Lower lobe of right lung (tissue), 2 donors: ENCODE measurements around the gene EFHC1. TPM values are rescaled to one million over a fixed set of nuclear protein-coding genes. Genes with fewer than 3 reads are reported as not detected.
A peak's percentile ranks its signal among the peaks of the same experiment; 100 is the strongest.

Source experiments
- ATAC-seq, 2 donors: fragments of 200-7000 bp; cut with Tn5 transposase; one replicate each; pipeline ENCODE4 v1.9.1; 2020 to 2022; ENCODE audit warnings: mild to moderate bottlenecking in 2 of 2, moderate library complexity in 2 of 2
- DNase-seq: peaks from one replicate; pipeline ENCODE4 v3.0.0-alpha.2; 2020
- H3K27ac ChIP-seq: fragments of 200-600 bp; one replicate; pipeline ENCODE4 v1.8.0; 2022
- H3K27me3 ChIP-seq: fragments of 200-600 bp; one replicate; pipeline ENCODE4 v1.8.0; 2022; ENCODE audit warnings: low read depth
- H3K36me3 ChIP-seq: fragments of 200-600 bp; one replicate; pipeline ENCODE4 v1.8.0; 2022; ENCODE audit warnings: mild to moderate bottlenecking
- H3K4me1 ChIP-seq: fragments of 200-600 bp; one replicate; pipeline ENCODE4 v1.8.0; 2022
- H3K4me3 ChIP-seq: fragments of 200-600 bp; one replicate; pipeline ENCODE4 v1.8.0; 2022; ENCODE audit warnings: mild to moderate bottlenecking
- H3K9me3 ChIP-seq: fragments of 200-600 bp; one replicate; pipeline ENCODE4 v1.8.0; 2022
- intact Hi-C: fragments of 100-400 bp; cut with DNase I; formaldehyde crosslinking; loops from one replicate; pipeline ENCODE4 v1.11.0; 2022
- total RNA-seq: library from RNA; stranded (reverse); fragmentation: NEBNext Ultra II Directional; extraction: Animal tissue kit (Norgen Biotek cat#: 25700); gene quantifications from one replicate; pipeline ENCODE4 v1.2.1, GENCODE V29; 2021
- TF ChIP-seq, protein P1 (sequence below): fragments of 200-600 bp; IDR thresholded peaks from one replicate; pipeline ENCODE4 v1.8.0; 2022; ENCODE audit warnings: antibody characterized with exemption, mild to moderate bottlenecking
- donor health status: DM: no; HTN: yes; CAD: no; lungs with severe emphysema.

The EFHC1 gene
- total RNA-seq, 1 donor from 2014 or later: 42.2 TPM

DNA sequence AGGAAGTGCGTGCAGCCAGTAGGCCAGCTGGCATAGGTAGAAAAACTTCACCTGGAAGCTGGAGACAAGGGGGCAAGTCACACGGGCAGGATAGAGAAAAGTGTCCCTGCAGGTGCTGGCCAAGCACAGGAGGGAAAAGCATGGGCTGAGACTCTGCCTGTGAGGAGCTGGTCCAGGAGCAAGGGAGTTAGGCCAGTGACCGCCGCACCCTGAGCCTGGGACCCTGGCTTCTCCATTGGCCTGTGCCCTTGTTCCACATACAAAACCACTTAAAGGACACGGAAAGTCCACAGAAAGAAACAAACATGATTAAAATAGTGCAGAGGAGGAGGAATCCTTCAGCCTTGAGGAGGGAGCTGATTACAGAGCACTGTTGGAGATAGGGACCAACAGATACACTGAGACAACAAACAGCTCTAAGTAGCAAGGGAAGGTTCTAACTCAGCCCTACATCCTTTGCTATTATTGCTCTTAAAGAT lies 88.2 kb downstream of the EFHC1 start:
- no peak overlapping the region for H3K27ac ChIP-seq
- DNase-seq (no peak), ATAC-seq (no peak)
- TF ChIP-seq, protein P1, sequence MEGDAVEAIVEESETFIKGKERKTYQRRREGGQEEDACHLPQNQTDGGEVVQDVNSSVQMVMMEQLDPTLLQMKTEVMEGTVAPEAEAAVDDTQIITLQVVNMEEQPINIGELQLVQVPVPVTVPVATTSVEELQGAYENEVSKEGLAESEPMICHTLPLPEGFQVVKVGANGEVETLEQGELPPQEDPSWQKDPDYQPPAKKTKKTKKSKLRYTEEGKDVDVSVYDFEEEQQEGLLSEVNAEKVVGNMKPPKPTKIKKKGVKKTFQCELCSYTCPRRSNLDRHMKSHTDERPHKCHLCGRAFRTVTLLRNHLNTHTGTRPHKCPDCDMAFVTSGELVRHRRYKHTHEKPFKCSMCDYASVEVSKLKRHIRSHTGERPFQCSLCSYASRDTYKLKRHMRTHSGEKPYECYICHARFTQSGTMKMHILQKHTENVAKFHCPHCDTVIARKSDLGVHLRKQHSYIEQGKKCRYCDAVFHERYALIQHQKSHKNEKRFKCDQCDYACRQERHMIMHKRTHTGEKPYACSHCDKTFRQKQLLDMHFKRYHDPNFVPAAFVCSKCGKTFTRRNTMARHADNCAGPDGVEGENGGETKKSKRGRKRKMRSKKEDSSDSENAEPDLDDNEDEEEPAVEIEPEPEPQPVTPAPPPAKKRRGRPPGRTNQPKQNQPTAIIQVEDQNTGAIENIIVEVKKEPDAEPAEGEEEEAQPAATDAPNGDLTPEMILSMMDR: no peak
- H3K9me3 ChIP-seq: no peaks in the 10 kb centered on the region
- peaks cover 49% of the 10 kb centered on the region for H3K4me1 ChIP-seq
- no peak overlapping the region for H3K4me3 ChIP-seq
- H3K27me3 ChIP-seq: no peaks in the 10 kb centered on the region
- H3K36me3 ChIP-seq: peaks cover 49% of the 10 kb centered on the region
- intact Hi-C loops: no loop called here

DNA sequence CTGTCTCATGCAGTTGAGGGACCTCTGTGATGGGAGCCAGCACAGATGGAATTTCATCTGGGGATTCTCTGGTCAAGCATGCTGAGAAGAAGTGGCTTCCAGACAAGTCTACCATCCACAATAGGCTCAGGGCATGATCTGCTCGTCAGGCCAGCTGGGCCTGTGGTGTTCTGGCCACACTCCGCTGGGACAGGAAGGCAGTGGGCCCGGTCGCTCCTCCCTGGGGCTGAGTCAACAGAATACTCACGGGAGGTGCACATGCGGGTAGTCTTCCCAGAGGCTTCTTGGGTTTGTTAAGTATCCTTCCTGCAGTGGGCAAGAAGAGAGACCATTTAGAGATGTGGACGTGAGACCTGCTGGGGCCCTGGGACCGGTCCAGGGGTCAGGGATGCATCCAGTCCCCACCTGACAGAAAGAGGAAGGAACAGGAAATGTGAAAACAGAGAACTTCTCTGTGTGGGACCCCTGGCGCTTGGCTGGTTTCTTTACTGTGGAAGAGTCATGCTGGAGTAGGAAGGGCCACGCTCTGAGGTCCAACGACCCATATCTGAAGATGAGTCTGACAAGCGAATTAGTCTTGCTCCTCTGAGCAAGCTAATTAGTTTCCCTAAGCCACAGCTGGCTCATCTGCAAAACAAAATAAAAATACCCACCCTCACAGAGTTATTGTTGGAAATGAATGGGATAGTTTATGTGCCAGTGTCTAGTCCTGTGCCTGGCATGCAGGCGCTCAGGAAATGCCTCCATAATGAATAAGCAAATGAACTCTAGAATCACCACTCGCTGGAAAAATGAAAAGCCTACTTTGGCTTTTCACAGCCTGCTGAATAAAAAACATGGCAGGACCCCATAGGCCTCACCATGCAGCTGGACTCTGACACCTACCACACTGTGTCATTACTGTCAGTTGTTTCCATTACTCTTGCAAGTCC lies 89.4 kb downstream of the EFHC1 start:
- no peak for ATAC-seq
- no peak for DNase-seq
- intact Hi-C loops: no loop called here
- TF ChIP-seq, protein P1: no peak
- Histone ChIP-seq H3K27me3 (no peaks in the 10 kb centered on the region), H3K36me3 (peaks cover 57% of the 10 kb centered on the region), H3K27ac (no peak overlapping the region), H3K9me3 (no peaks in the 10 kb centered on the region), H3K4me3 (no peak overlapping the region), H3K4me1 (peaks cover 47% of the 10 kb centered on the region)

DNA sequence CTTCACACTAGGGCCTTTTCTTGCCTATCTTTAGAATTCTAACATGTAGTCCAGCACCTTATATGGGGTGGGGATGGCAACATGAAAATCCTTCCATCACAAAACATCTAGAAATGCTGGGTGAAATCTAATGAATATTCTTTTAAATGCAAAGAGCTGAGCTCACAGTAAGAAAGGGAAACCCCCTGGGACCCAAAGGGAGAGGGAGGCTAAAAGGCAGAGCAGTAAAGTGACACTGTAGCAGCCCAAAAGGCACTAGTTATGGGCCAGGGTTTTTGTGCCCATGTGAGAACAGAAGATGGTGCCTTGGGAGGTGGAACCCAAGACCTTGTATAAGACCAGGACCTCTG lies 90.0 kb downstream of the EFHC1 start:
- DNase-seq: no peak
- TF ChIP-seq, protein P1: no peak
- no peak for ATAC-seq
- no peaks in the 10 kb centered on the region for H3K9me3 ChIP-seq
- peaks cover 63% of the 10 kb centered on the region for H3K36me3 ChIP-seq
- no peak overlapping the region for H3K4me3 ChIP-seq
- no peak overlapping the region for H3K27ac ChIP-seq
- H3K4me1 ChIP-seq: peaks cover 40% of the 10 kb centered on the region
- H3K27me3 ChIP-seq: no peaks in the 10 kb centered on the region
- intact Hi-C loops: no loop called here

DNA sequence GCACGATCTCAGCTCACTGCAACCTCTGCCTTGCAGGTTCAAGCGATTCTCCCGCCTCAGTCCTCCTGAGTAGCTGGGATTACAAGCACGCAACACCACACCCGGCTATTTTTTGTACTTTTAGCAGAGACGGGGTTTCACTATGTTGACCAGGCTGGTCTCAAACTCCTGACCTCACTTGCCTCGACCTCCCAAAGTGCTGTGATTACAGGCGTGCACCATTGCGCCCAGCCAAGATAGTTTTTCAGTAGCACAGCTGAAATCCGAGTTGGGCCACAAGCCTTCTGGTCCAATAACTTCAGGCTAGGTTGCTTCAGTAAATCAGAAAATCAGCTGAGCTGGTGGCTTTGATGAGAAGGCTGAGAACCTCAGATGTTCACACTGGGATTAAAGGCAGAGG lies 91.0 kb downstream of the EFHC1 start:
- ATAC-seq: no peak

DNA sequence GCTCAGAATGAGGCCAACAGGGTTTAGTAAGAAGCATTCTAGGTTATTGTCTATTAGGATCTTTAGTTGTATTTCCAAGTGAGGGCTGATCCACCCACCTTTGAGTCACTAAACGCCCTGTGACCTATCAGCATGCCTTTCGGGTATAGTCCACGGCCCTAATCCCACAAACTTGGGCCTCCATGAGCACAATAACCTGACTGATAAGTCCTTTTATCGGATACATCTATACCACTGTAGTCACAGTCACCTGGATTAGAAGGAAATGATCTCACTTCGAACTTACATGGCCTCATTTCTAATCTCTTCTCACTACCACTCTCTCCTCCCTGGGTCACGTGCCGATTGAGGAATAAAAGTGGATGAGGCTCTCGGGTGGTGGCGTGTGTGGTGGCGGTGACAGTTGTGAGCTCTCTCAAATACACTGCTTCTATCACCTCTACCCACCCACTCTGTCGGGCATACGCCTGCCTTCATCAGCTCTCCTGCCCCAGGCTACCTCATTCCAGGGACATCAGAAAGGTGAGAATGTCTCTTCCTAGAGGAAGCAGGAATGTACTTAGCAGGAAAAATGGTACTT lies 91.5 kb downstream of the EFHC1 start:
- TF ChIP-seq, protein P1: no peak
- intact Hi-C loops: no loop called here
- Histone ChIP-seq H3K4me3 (no peak overlapping the region), H3K27ac (peak overlapping the region; percentile 63), H3K36me3 (peaks cover 62% of the 10 kb centered on the region), H3K27me3 (no peaks in the 10 kb centered on the region), H3K4me1 (peaks cover 40% of the 10 kb centered on the region), H3K9me3 (no peaks in the 10 kb centered on the region)
- no peak for DNase-seq
- ATAC-seq: no peak

More for the DNA sequence above, 91.0 kb downstream of the EFHC1 start:
- Histone ChIP-seq H3K9me3 (no peaks in the 10 kb centered on the region), H3K36me3 (peaks cover 66% of the 10 kb centered on the region), H3K27ac (no peak overlapping the region), H3K4me1 (peaks cover 40% of the 10 kb centered on the region), H3K4me3 (no peak overlapping the region), H3K27me3 (no peaks in the 10 kb centered on the region)
- TF ChIP-seq, protein P1: no peak
- no peak for DNase-seq
- intact Hi-C loops: no loop called here
